MCF 10A (cell line): ENCODE results near the gene CHRM5. TPM values are rescaled to one million over a fixed set of nuclear protein-coding genes. Genes with fewer than 3 reads are reported as not detected.

Experiments
- BruUV-seq: library from RNA; stranded (reverse); fragments of 400-500 nt; replicated peaks from 2 replicates; lab custom pipeline; 2021; lab: Mats Ljungman, UMichigan
- CTCF ChIA-PET: fragments of 300-600 bp; sonication (Branson Sonifier 250); formaldehyde crosslinking; extraction: SDS; loops from one replicate; lab custom pipeline; 2021; ENCODE audit warnings: antibody characterized with exemption, inconsistent platforms; lab: Yijun Ruan, JAX
- POLR2A ChIA-PET: fragments of 300-600, 350-650 bp; sonication (Branson Sonifier 250); formaldehyde crosslinking; extraction: SDS; loops from one replicate; lab custom pipeline; 2020; ENCODE audit warnings: antibody characterized with exemption, inconsistent platforms; lab: Yijun Ruan, JAX
- DNase-seq: peaks from one replicate; pipeline ENCODE4 v3.0.0-alpha.2; 2018; ENCODE audit not compliant: unreplicated experiment
- H3K27ac Mint-ChIP-seq: one replicate; pipeline ENCODE4 v1.8.0; 2022; ENCODE audit warnings: mild to moderate bottlenecking, low read depth, mixed read lengths; ENCODE audit not compliant: unreplicated experiment
- H3K27me3 Mint-ChIP-seq: one replicate; pipeline ENCODE4 v1.8.0; 2022; ENCODE audit warnings: mixed read lengths; ENCODE audit not compliant: insufficient read depth, unreplicated experiment
- H3K36me3 Mint-ChIP-seq: one replicate; pipeline ENCODE4 v1.8.0; 2022; ENCODE audit warnings: mild to moderate bottlenecking, moderate library complexity, mixed read lengths; ENCODE audit not compliant: insufficient read depth, unreplicated experiment
- H3K4me1 Mint-ChIP-seq: one replicate; pipeline ENCODE4 v1.8.0; 2022; ENCODE audit warnings: mixed read lengths; ENCODE audit not compliant: insufficient read depth, unreplicated experiment
- H3K4me3 Mint-ChIP-seq: one replicate; pipeline ENCODE4 v1.8.0; 2022; ENCODE audit warnings: mild to moderate bottlenecking, moderate library complexity, mixed read lengths; ENCODE audit not compliant: unreplicated experiment
- H3K9me3 Mint-ChIP-seq: one replicate; pipeline ENCODE4 v1.8.0; 2022; ENCODE audit warnings: mixed read lengths; ENCODE audit not compliant: unreplicated experiment
- CTCF ChIP-seq: fragments of 200-600 bp; IDR thresholded peaks from one replicate; pipeline ENCODE4 v1.8.0; 2022; ENCODE audit warnings: antibody characterized with exemption, mild to moderate bottlenecking; ENCODE audit not compliant: unreplicated experiment
- intact Hi-C: fragments of 100-400 bp; cut with micrococcal nuclease; formaldehyde crosslinking; loops from 2 replicates; pipeline ENCODE4 v1.14.1; 2022
- total RNA-seq: library from RNA; stranded (reverse); gene quantifications from 2 replicates; pipeline ENCODE4 v1.2.3, GENCODE V29; 2022

CHRM5 gene
- total RNA-seq, 1 experiment from 2014 or later = not detected

- Mint-ChIP-seq H3K36me3 (no peaks in the 10 kb centered on the region), H3K4me1 (no peaks in the 10 kb centered on the region), H3K4me3 (no peak overlapping the region), H3K27me3 (no peaks in the 10 kb centered on the region), H3K27ac (no peak overlapping the region), H3K9me3 (no peaks in the 10 kb centered on the region)
- intact Hi-C loops = no loop called here
- DNase-seq = no peak
- BruUV-seq = no TSS peak
- POLR2A ChIA-PET = interaction anchor here (0.6 to 1.2 kb wide), 2 partner anchors 11 to 97 kb away, joined by 3 read pairs; no protein-coding TSS in a partner anchor
- no peak for TF ChIP-seq CTCF
- CTCF ChIA-PET = interaction anchor here (0.5 to 0.7 kb wide), 3 partner anchors 74 to 95 kb away, joined by 3 to 5 read pairs (median 3); no protein-coding TSS in a partner anchor
Observed at GRCh38 chr15:33934396-33934795, 33.9 kb upstream of the CHRM5 start.

DNA sequence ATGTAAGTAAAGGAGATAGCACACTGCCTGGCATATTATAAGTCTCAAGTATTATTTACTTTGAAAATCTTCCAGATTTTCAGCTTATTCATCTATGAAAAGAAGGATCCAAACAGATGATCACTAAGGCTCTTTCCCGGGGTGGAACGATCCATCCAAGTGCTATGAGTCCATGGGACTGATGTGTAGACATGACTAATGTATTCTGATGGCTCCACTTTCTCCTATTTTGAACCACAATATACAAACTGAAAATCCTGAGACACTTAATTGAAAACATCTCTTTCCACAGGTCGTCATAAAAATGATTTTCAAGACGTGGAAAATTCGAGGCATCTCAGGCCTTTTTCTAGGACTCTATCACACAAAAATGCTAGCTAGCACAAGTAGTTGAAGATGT lies 33.4 kb upstream of the CHRM5 start:
- no TSS peak for BruUV-seq
- H3K9me3 Mint-ChIP-seq = no peaks in the 10 kb centered on the region
- ChIA-PET CTCF (interaction anchor here (0.7 kb wide), 1 partner anchor 74 kb away, joined by 3 read pairs; no protein-coding TSS in a partner anchor), POLR2A (interaction anchor here (0.6 to 1.2 kb wide), 2 partner anchors 12 to 97 kb away, joined by 3 read pairs; no protein-coding TSS in a partner anchor)
- no peak for DNase-seq
- no peak overlapping the region for H3K27ac Mint-ChIP-seq
- no peak for TF ChIP-seq CTCF
- H3K4me3 Mint-ChIP-seq = no peak overlapping the region
- intact Hi-C loops = no loop called here
- no peaks in the 10 kb centered on the region for H3K36me3 Mint-ChIP-seq
- H3K4me1 Mint-ChIP-seq = no peaks in the 10 kb centered on the region
- no peaks in the 10 kb centered on the region for H3K27me3 Mint-ChIP-seq

DNA sequence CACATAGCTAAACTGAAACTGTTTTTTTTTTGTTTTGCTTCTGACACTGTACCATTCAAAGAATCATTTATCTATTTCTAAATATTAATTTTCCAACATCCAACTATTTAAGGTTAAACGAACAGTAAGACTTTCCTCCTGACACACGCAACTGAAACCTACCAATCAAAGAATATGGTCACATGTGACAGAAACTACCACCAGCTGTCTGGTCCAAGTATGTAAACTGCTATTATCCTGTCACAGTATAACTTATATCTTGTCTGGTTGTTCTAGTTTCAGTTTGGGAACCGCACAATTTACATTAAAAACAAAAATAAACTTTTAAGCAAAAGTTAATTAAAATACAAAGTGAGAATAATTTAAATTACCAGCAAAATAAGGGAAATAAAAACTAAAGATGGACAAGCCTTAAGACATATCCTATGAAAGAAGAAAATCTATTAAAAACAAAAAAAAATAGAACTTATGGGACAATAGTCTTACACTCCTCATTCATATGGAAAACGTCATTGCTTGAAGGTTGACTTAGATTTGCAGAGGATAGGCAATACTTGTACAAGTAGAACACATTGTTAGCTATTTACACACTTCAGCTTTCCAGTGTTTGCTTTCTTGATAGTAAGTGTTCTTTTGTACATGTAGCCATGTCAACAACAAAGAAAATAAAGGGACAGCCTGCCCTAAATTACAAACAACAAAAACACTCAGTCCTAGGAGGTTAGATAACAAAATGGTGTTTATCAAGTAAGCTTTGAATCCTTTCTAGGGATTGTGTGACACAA lies 26.8 kb upstream of the CHRM5 start:
- POLR2A ChIA-PET = interaction anchor here (0.6 to 1.1 kb wide), 3 partner anchors 8 to 530 kb away, joined by 3 to 4 read pairs (median 3); no protein-coding TSS in a partner anchor
- CTCF ChIA-PET = no interaction called here
- Mint-ChIP-seq H3K27ac (no peak overlapping the region), H3K36me3 (peaks cover 7% of the 10 kb centered on the region), H3K4me1 (no peaks in the 10 kb centered on the region), H3K9me3 (no peaks in the 10 kb centered on the region), H3K27me3 (no peaks in the 10 kb centered on the region), H3K4me3 (no peak overlapping the region)
- no peak for DNase-seq
- no peak for TF ChIP-seq CTCF
- intact Hi-C loops = no loop called here
- no TSS peak for BruUV-seq

GRCh38 chr15:33946152-33946551 lies 22.1 kb upstream of the CHRM5 start:
- no peaks in the 10 kb centered on the region for H3K36me3 Mint-ChIP-seq
- ChIA-PET POLR2A (interaction anchor here (0.6 kb wide), 1 partner anchor 13 kb away, joined by 3 read pairs; no protein-coding TSS in a partner anchor), CTCF (interaction anchor here (0.8 kb wide), 1 partner anchor 22 kb away, joined by 3 read pairs; no protein-coding TSS in a partner anchor)
- no peaks in the 10 kb centered on the region for H3K9me3 Mint-ChIP-seq
- TF ChIP-seq CTCF = no peak
- no peaks in the 10 kb centered on the region for H3K27me3 Mint-ChIP-seq
- BruUV-seq = no TSS peak
- no peak overlapping the region for H3K4me3 Mint-ChIP-seq
- intact Hi-C loops = no loop called here
- H3K27ac Mint-ChIP-seq = no peak overlapping the region
- no peak for DNase-seq
- no peaks in the 10 kb centered on the region for H3K4me1 Mint-ChIP-seq
